ENCODE results near the gene WFDC8.
A peak's percentile ranks its signal among the peaks of the same experiment; 100 is the strongest.

The WFDC8 gene

DNA sequence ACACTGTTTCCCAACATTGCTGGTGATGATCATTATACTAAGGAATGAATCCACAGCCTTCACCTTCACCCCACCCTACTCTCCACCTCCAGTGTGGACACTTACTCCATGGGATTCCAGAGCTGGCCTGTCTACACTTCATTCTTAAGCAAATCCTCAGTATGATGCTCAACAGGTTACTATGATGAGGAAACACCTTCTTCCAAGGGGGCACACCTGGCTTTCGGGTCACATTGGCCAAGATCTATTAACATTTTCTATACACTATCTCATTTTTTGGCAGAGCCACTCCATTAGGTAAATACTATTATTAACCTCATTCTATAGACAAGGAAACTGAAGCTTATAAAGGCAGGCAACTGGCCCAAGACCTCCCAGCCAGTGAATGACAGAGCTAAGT is 23.9 kb downstream of the WFDC8 start:
- Histone ChIP-seq H3K9me3 (no peaks in the 10 kb centered on the region), H3K36me3 (no peaks in the 10 kb centered on the region), H3K4me3 (ENCODE audit: low read depth, low read length) (no peak overlapping the region), H3K27me3 (peaks cover 15% of the 10 kb centered on the region), H3K4me1 (no peaks in the 10 kb centered on the region)
- DNase-seq = no peak
- TF ChIP-seq, protein P1, sequence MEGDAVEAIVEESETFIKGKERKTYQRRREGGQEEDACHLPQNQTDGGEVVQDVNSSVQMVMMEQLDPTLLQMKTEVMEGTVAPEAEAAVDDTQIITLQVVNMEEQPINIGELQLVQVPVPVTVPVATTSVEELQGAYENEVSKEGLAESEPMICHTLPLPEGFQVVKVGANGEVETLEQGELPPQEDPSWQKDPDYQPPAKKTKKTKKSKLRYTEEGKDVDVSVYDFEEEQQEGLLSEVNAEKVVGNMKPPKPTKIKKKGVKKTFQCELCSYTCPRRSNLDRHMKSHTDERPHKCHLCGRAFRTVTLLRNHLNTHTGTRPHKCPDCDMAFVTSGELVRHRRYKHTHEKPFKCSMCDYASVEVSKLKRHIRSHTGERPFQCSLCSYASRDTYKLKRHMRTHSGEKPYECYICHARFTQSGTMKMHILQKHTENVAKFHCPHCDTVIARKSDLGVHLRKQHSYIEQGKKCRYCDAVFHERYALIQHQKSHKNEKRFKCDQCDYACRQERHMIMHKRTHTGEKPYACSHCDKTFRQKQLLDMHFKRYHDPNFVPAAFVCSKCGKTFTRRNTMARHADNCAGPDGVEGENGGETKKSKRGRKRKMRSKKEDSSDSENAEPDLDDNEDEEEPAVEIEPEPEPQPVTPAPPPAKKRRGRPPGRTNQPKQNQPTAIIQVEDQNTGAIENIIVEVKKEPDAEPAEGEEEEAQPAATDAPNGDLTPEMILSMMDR (IDR thresholded peaks at IDR 0.05; ENCODE audit: low read depth, low read length) = no peak

DNA sequence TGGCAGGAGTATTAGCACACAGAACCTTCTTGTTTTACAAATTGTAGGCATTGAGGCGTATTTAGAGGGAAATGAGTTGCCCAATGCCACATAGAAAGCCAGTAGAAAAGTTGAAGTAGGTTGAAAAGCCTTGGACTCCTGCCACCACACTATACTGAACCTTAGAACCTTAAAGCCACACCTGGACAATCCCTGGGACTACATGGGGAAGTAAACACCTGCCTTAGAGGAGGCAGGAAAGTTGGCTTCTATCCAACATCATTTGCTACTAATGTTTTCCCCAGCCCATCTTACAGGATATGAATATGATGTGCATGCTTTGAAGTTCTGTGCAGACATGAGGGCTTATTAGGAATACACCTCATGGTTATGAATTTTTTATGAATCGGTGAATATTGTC is 26.6 kb downstream of the WFDC8 start:
- Histone ChIP-seq H3K4me3 (ENCODE audit: low read depth, low read length) (no peak overlapping the region), H3K27me3 (peaks cover 3% of the 10 kb centered on the region; the same call in 1 of the 2 replicates), H3K36me3 (no peaks in the 10 kb centered on the region), H3K4me1 (no peaks in the 10 kb centered on the region), H3K9me3 (no peaks in the 10 kb centered on the region)
- TF ChIP-seq, protein P1 (IDR thresholded peaks at IDR 0.05; ENCODE audit: low read depth, low read length) = no peak
- DNase-seq = no peak

DNA sequence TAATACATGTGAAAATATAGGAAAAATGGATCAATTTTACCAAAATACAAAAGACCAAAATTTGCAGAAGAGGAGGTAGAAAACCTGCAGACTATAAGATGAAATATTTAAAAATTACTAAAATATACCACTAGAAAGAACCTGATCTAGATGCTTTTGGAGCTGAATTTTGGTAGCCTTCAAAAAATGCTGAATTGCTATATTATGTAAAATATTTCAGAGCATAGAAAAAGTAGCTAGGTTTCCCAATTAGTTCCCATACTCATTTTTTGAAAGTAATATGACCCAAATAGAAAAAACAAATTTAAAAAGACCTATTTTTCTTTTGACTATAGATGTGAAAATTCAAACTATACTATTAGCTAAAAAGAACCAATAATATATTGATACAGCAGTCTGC is 28.3 kb downstream of the WFDC8 start:
- H3K27me3 ChIP-seq = 0 out of 2 replicates have a peak, but pooled peaks cover 3% of the 10 kb centered on the region
- DNase-seq = no peak
- H3K4me1 ChIP-seq = no peaks in the 10 kb centered on the region
- no peaks in the 10 kb centered on the region for H3K36me3 ChIP-seq
- H3K9me3 ChIP-seq = no peaks in the 10 kb centered on the region
- no peak overlapping the region for H3K4me3 ChIP-seq (ENCODE audit: low read depth, low read length)
- TF ChIP-seq, protein P1 (IDR thresholded peaks at IDR 0.05; ENCODE audit: low read depth, low read length) = no peak

DNA sequence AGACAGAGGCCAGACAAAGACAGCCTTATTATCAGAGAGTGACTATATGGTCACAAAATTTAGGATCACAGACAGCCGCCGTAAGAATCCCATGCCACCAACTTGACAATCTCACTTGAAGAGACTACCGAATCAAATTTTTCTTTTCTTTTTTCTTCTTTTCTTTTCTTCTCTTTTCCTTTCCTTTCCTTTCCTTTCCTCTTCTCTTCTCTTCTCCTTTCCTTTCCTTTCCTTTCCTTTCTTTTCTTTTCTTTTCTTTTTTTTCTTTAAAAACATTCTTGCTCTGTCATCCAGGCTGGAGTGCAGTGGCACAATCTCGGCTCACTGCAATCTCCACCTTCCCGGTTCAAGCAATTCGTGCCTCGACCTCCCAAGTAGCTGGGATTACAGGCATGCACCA is 30.7 kb downstream of the WFDC8 start:
- TF ChIP-seq, protein P1 (IDR thresholded peaks at IDR 0.05; ENCODE audit: low read depth, low read length) = no peak
- no peaks in the 10 kb centered on the region for H3K4me1 ChIP-seq
- H3K4me3 ChIP-seq (ENCODE audit: low read depth, low read length) = no peak overlapping the region
- no peak for DNase-seq
- no peaks in the 10 kb centered on the region for H3K9me3 ChIP-seq
- no peaks in the 10 kb centered on the region for H3K27me3 ChIP-seq
- no peaks in the 10 kb centered on the region for H3K36me3 ChIP-seq

DNA sequence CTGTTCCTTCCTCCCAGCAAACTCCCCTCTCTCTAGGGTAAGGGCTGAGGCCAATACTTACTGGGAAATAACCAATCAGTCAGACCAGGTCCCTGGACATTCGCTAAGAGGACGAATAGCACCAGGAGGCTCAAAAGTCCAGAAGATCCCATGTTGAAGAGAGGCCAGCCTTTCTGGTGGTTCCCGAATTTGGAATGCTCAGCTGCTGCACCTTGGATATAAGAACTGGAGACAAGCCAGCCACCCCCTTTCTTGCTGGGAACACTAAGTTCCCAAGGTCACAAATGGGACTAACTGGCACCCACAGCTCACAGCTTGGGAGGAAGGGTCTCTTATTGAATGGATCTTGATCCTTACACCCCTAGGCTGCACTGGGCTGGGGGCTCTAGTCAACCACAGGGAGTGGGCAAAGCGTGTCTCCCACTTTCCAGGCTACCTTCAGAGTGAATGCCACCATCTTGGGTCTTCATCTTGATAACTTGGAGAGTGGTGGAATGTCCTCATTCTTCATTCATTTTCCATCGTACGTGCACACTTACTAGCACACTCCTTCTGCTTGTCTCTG is 31.8 kb downstream of the WFDC8 start, which contains the start of gene EPPIN:
Gene EPPIN, minus strand, starts transcription at position 196 of the 565 bp plus-strand sequence. Its CDS starts 44 bp downstream, at position 152.
- Histone ChIP-seq H3K9me3 (no peaks in the 10 kb centered on the region), H3K4me3 (ENCODE audit: low read depth, low read length) (no peak within 1 kb of the TSS), H3K4me1 (no peaks in the 10 kb centered on the region), H3K36me3 (no peaks in the 10 kb centered on the region), H3K27me3 (no peaks in the 10 kb centered on the region)
- DNase-seq = no peak
- TF ChIP-seq, protein P1 (IDR thresholded peaks at IDR 0.05; ENCODE audit: low read depth, low read length) = no peak

DNA sequence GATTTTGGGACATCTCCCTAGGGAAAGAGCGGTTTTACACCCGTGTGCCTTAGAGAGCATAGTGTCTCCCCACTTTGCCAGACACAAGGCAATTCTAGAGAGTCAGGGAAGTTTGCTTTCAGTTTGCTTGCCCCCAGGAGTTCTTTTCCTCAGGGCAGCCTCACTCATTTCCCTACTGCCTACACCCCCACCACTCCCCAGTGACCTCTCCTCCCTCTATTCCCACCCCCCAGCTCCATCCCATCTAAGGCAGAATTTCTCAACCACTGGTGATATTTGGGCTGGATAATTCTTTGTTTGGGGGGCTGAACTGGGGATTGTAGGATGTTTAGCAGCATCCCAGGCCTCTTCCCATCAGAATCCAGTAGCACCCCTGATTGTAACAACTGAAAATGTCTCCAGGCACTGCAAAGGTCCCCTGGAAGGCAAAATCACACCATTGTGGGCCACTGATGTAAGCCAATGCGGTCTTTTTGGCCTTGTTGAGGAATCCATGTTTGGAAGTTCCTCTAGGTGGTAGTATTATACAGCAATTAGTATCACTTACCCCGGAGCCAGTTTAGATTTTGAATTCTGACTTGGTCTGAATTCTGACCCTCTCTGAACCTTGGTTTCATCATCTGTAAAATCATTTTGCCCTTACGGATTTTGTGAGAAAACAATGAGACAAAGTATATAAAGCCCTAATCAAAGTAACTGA is 33.2 kb downstream of the WFDC8 start:
- DNase-seq = no peak
- no peaks in the 10 kb centered on the region for H3K9me3 ChIP-seq
- H3K4me3 ChIP-seq (ENCODE audit: low read depth, low read length) = no peak overlapping the region
- TF ChIP-seq, protein P1 (IDR thresholded peaks at IDR 0.05; ENCODE audit: low read depth, low read length) = peak; percentile 22; the same call in 1 of the 2 replicates
- H3K27me3 ChIP-seq = no peaks in the 10 kb centered on the region
- H3K4me1 ChIP-seq = no peaks in the 10 kb centered on the region
- H3K36me3 ChIP-seq = no peaks in the 10 kb centered on the region
